Pulmonary artery endothelial cell (primary cell): ENCODE measurements around the gene PMF1. TPM values are rescaled to one million over a fixed set of nuclear protein-coding genes. Genes with fewer than 3 reads are reported as not detected.
"Not testable (repeated sequence)": the region's sequence is repeated elsewhere in the genome, so short reads cannot be mapped to it uniquely, and the experiment has no call there.

ENCODE experiments used
- DNase-seq: peaks from one replicate; pipeline ENCODE4 v3.0.0-alpha.2; 2011; ENCODE audit warnings: low read depth, low spot score
- total RNA-seq: library from RNA; depleted of rRNA; stranded (reverse); fragments of >200 nt; gene quantifications from 2 replicates; pipeline ENCODE4 v1.2.3, GENCODE V29; 2014

PMF1 gene
- total RNA-seq, 1 donor from 2014 or later, result 54.3 TPM

DNA sequence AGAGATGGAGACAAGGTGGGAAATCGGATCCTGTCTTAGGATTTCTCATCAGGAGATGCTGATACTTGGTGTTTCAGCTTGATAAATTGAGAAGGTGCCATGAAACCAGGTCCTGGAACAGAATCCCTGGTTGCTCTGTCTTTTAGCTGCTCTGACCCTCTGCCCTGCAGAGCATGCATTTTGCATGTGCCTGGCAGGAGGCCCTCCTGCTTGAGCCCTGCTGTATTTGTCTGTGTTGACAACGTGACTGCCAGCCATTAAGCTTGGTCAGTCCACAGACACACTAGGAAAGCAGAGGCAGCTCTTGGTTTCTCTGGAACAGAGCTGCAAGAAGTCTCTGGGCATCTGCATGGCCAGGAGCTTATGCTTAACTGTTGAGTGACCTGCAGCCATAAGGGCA, 16.4 kb upstream of the PMF1 start:
- no peak for DNase-seq

DNA sequence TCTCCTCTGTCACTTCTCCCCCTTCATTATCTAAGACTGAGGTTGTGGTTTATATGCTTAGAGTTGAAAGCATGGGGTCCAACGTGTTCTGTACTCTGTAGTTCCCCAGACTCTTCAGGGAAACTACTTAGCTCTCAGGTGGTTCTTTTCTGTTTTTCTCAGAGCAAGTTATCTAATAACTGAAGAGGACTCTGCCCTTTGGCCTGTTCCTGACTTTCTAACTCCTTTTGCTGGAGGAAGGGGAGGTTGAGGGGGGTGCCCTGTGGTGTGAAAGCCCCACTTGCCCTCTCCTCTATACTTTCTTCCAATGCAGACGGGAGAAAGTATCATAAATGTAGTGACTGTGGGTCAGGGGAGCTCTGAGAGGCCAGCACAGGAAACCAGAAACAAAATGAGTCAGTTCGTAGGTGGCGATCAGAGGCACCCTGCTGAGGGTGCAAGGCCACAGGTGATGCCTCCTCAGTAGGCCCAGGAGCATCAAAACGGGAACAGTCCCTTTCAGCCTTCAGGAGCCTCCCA, 13.9 kb upstream of the PMF1 start:
- no peak for DNase-seq

DNA sequence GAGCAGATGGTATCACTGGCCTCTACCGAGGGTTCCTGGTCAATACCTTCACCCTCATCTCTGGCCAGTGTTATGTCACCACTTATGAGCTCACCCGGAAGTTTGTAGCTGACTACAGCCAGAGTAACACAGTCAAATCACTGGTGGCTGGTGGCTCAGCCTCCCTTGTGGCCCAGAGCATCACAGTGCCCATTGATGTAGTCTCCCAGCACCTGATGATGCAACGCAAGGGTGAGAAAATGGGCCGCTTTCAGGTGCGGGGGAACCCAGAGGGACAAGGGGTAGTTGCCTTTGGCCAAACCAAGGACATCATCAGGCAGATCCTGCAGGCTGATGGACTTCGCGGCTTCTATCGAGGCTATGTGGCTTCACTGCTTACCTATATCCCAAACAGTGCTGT, 12.8 kb upstream of the PMF1 start:
- no peak for DNase-seq

DNA sequence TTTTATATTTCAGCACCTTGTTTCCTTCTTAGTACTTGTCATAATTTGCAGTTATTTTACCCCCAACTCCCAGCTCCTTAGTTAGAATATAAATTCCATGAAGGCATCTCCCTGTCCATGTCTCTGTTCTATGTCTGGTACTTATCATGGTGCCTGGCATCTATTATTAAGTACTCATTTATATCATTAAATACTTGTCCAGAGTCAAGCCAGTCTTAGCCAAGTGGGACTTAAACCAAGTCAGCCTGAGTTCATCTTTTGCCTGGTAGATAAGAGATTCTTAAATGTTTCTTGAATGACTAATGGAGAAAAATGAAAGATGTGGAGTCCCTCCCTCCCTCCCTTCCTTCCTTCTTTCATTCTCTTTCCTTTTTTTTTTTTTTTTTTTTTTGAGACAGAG, 9.5 kb upstream of the PMF1 start:
- DNase-seq, result no peak

DNA sequence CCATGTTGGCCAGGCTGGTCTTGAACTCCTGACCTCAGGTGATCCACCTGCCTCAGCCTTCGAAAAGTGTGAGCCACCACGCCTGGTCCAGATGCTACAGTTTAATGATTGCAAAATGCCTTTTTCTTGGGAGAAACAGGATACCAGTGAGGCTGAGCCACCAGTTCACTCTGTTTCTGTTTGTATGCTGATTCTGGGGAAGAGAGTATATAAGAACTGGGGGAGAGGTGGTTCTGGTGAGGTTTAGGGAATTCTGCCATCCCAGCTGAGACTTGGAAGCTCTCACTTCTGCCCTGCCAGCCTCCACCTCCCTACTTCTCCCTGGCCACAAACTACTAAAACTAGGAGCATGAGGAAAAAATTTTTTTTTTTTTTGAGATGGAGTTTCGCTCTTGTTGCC, 8.1 kb upstream of the PMF1 start:
- DNase-seq, result no peak

DNA sequence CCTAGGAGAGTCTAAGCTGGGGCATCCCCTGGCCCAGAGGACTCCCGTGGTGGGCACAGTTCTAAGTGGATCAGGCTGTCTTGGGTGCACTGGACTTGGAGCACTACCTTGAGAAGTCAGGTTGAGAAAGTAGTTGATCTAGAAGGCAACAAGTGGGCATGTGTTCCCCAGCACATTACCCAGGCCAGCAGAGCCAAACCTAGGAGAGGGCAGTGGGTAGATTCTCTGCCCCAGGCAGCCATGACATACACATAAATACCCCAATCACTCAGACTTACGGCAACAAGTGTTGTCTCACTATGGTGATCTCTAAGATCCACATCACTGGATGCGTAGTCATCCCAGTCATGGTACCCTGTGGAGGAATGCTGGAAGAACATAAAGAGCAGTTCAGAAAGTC, 1.6 kb upstream of the PMF1 start:
- DNase-seq, result no peak

DNA sequence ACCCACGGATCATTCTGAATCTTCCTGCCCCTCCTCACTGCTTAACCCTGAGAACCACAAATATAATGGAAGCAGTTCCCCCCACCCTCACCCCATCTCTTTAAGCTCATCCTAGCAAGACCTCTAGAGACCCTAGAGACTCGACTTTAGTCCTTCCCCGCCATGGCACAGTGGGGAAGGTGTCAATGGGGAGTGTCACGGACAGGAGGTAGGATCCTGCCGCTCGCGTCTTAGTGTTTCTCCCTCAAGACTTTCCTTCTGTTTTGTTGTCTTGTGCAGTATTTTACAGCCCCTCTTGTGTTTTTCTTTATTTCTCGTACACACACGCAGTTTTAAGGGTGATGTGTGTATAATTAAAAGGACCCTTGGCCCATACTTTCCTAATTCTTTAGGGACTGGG, 677 bp upstream of the PMF1 start:
- no peak for DNase-seq

DNA sequence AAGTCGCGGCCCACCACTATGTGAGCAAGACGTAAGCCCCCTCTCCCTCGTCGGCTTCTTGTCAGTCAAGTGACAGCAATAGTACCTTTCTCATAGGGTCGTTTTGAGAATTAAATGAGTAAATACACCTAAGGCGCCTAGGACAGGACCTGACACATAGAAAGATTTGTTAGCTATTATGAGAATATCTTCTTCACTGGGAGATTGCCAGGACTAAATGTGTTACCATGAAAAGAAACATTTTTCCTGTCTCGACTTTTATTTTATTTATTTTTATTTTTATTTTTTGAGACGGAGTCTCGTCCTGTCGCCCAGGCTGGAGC, 798 bp downstream of the PMF1 start:
- no peak for DNase-seq

DNA sequence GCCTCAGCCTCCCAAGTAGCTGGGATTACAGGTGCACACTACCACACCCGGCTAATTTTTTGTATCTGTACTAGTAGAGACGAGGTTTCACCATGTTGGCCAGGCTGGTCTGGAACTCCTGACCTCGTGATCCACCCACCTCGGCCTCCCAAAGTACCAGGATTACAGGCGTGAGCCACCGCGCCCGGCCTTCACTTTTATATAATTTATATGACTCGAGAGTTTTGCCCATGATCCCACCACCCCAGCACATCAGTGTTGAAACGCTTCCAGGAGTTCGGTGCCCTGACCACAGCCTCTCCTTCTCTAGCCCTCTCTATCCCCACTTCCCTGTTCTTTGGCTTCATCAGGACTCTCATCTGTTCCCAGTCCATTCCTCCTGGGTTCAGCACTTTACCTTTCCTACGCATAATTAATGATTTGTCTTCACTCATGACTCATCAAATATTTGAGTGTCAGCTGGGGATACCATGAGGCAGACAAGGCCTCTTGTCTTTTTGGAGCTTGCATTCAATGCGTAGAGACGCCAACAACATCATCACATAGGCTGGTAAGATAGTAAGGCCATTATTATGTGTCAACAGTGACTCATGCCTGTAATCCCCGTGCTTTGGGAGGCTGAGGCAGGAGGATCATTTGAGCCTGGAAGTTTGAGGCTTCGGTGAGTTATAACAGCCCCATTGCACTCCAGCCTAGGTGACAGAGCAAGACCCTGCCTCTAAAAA, 1.4 kb downstream of the PMF1 start:
- DNase-seq, result no peak

DNA sequence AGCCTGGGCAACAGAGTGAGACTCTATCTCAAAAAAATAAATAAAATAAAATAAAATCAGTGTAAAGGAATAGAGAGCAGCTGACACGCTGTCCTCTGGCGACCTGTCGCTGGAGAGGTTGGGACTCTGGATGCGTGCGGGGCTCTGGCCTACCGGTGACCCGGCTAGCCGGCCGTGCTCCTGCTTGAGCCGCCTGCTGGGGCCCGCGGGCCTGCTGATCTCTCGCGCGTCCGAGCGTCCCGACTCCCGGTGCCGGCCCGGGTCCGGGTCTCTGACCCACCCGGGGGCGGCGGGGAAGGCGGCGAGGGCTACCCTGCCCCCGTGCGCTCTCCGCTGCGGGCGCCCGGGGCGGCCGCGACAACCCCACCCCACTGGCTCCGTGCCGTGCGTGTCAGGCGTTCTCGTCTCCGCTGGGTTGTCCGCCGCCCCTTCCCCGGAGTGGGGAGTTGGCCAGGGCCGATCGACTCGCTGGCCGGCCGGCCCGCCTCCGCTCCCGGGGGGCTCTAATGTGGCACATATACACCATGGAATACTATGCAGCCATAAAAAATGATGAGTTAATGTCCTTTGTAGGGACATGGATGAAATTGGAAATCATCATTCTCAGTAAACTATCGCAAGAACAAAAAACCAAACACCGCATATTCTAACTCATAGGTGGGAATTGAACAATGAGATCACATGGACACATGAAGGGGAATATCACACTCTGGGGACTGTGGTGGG, 3.7 kb downstream of the PMF1 start:
- not testable (repeated sequence) for DNase-seq

DNA sequence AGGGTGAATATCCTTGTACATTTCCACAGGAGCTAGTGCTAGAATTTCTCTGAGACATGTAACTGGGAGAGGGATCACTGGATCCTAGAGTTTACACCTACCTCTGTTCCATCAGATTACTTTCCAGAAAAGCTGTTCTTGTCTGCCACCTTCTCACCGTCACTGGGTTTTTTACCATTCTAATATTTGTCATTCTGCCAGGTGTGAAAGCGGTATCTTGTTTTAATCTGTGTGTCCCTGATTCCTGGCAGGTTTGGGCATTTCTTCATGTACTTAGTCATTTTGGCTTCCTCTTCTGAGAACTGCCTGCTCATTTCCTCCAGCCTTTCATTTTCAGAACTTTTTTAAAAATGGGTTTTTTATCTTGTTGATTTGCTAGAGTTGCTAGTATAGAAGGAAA, 5.1 kb downstream of the PMF1 start:
- DNase-seq, result no peak

DNA sequence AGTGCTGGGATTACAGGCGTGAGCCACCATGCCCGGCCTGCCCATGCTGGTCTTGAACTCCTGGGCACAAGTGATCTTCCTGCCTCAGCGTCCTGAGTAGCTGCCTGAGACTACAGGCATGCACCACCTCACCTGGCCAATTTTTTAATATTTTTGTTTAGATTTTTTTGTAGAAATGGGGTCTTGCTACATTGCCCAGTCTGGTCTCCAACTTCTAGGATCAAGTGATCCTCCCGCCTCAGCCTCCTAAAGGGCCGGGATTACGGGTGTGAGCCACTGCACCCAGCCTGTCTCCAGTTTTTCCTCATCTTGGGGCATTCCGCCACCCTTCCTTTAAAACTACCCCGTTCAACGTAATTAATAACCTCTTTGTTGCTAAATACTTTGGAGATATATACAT, 7.4 kb downstream of the PMF1 start:
- no peak for DNase-seq

DNA sequence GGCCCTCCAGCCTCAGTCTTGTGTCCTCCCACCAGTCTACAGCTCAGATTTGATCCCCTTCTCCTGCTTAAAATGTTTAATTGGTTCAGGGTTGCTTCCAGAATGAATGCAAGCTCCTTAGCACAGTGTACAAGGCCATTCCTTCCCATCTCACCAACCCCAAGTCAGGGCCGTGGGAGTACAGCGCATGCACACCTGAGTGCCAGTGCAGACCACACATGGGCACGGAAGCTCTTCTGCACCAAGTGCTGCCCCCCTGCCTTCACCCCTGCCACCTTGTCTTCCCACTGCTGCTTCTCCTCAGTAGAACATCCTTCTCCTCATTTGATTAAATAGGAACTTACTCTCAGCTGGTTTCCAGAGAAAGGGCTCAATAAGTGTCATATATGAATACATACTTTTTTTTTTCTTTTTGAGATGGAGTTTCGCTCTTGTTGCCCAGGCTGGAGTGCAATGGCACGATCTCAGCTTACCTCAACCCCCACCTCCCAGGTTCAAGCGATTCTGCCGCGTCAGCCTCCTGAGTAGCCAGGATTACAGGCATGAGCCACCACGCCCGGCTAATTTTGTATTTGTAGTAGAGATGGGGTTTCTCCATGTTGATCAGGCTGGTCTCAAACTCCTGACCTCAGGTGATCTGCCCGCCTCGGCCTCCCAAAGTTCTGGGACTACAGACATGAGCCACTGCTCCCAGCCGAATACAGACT, 9.3 kb downstream of the PMF1 start:
- no peak for DNase-seq

DNA sequence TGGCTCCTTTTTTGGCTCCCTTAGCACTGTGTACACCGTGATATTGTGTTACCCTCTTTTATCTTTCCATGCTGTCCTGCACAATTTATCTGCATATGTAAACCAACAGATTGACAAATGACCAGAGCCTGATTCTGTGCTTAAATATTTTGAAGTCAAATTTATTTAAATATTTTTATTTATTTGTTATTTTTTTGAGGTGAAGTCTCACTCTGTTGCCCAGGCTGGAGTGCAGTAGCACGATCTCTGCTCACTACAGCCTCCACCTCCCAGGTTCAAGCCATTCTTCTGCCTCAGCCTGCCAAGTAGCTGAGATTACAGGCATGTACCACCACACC, 12.8 kb downstream of the PMF1 start:
- DNase-seq, result no peak

DNA sequence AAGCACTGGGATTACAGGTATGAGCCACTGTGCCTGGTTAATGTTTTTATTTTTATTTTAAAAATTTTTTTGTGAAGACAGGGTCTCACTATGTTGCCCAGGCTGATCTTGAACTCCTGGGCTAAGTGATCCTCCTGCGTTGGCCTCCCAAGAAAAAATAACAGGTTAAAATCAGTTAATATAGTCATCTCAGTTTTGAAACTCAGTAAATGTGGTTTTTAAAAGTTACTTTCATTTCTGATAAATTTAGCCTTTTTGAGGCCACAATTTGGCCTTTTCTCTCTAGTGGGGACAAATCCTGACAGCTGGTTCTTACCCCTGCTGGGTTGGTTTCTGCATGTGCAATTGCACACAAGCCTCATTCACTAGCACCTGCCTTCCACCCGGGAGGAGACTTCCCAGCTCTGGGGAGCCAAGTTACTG, 13.3 kb downstream of the PMF1 start:
- no peak for DNase-seq

DNA sequence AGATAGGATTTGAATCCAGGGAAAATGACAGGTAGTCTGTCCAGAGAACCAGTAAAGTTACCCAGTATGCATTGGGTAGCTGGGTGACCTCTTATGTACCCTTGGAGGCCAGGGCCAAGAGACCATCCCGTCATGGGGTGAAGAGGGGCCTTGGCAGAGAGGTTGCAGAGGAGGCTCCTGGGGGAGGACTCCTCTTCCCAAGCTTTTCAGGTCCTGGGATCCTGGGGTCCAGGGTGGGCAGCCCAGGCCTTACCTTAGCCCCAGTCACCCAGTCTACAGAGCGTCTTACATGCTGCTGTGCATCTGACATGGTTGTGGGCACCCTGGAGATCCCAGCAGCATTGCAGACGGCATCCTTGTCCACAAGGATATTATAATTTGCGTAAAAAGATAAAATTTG, 14.0 kb downstream of the PMF1 start:
- no peak for DNase-seq

DNA sequence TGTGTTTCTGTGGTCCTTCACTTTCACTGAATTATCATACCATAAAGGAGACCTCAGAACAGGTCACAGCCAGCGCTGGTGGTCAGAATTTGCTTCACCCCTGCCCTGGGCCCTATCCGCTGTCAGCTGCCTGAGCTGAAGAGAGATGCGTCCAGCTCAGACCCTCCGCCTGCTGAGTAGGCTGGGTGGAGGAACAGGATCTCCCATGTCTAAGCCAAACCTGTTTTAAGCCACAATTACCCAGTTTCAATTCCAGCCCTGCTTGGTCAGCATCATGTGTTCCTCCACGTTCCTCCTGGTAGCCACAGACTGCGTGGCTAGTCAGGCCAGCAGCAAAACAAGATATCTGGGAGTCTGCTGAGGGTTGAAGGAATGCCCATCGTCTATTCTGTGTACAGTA, 15.7 kb downstream of the PMF1 start:
- DNase-seq, result no peak

DNA sequence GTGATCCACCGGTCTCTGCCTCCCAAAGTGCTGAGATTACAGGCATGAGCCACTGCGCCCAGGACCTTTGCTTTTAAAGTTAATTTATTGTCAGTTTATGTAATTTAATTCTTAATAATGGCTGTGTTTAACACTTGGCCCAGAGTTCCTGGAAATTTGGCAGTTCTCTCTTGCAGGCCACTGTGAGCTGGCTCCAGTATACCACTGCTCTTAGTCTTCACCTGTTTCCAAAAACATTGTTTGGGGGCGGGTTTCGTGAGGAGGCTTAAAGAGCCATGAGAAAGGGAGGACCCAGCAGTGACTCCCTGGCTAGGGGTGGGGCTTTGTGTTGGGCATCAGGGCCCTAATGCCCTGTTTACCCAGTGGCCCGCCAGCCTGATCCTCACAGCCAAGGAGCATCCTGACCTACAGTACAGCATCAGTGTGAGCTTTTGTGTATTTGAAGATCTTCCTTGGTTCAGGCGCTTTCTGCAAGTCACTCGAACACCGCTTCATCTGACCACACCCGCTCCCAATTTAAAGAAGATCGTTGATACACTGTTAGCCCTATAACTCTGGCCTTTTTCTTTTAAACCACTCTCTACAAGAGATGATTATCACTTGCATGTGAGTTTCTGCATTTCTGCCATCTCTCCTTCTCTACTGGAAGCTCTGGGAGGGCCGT, 17.1 kb downstream of the PMF1 start:
- no peak for DNase-seq

DNA sequence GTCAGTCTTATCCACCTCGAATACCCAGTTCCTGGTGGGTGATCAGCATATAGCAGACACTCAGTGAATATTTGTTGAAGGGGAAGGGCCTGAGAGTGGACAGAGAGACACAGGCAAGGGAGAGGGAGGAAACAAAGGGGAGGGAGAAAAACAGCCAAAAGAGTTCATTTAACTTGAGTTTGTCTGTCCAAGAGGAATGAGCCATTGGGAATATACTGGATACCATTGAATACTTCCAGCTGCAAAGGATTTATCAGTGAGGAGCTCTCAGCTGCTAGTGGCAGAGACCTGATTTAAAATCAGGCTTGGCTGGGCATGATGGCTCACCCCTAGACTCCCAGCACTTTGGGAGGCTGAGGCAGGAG, 17.6 kb downstream of the PMF1 start:
- DNase-seq, result no peak

DNA sequence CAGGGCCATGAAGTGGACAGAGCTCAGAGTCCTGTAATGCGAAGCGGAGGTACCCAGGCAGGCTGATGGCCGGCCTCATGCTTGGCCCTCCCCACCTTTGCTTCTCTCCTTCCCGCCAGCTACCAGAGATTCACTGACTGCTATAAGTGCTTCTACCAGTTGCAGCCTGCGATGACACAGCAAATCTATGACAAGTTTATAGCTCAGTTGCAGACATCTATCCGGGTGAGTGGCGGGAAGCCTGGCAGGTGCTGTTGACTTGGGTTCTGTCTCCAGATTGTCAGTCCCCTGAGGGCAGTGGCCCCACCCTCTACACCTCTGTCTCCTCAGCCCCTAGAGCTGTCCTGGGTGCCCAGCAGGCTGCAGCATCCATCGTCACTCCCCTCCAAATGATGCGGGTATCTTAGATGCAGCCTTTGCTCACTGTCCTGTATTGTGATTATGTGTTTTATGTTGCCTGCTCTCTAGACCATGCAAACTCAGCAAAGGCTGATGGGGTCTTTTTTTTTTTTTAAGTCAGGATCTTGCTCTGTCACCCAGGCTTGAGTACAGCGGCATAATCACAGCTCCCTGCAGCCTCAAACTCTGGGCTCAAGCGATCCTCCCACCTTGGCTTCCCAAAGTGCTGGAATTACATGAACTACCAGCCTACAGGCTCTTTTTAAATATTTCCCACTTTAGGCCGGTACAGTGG, 19.5 kb downstream of the PMF1 start:
- no peak for DNase-seq

DNA sequence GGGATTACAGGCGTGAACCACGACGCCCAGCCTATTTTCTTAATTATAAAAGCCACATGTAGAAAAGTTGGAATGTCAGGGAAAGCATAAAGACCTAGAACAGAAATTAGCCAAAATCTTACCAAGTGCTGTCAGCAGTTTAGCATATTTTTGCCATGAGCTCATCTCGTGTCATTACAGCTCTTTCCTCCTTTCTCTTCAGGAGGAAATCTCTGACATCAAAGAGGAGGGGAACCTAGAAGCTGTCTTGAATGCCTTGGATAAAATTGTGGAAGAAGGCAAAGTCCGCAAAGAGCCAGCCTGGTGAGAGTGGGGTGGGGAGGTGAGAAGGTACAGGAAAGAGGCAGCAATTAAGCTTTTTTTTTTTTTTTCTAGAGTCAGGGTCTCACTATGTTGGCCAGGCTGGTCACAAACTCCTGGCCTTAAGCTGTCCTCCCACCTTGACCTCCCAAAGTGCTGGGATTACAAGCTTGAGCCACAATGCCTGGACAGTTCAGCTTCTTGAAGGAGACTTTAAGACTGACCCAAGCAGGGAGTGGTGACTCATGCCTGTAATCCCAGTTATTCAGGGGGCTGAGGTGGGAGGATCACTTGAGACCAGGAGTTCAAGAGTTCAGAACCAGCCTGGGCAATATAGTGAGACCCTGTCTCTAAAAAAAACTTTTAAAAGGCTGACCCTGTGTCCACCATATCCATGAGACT, 20.8 kb downstream of the PMF1 start:
- DNase-seq, result no peak
